Caco-2 (cell line): Measurements from ENCODE around the gene PDE7B. TPM values are rescaled to one million over a fixed set of nuclear protein-coding genes. Genes with fewer than 3 reads are reported as not detected.
"Not testable (repeated sequence)": the region's sequence is repeated elsewhere in the genome, so short reads cannot be mapped to it uniquely, and the experiment has no call there.

ENCODE experiments used
- BruUV-seq: library from RNA; stranded (reverse); fragments of 400-500 nt; replicated peaks from 2 replicates; lab custom pipeline; 2021; lab: Mats Ljungman, UMichigan
- CTCF ChIA-PET: fragments of 300-600 bp; sonication (Branson Sonifier 250); formaldehyde crosslinking; loops from one replicate; lab custom pipeline; 2022; ENCODE audit warnings: antibody characterized with exemption; lab: Charles Lee
- POLR2A ChIA-PET: fragments of 300-600 bp; sonication (Branson Sonifier 250); formaldehyde crosslinking; loops from one replicate; lab custom pipeline; 2022; ENCODE audit warnings: antibody characterized with exemption; lab: Charles Lee
- DNase-seq, 2 experiments: peaks; one replicate each; pipeline versions ENCODE4 v3.0.0 to v3.0.0-alpha.2; 2020 to 2022
- H3K27me3 ChIP-seq: replicated peaks from 2 replicates; pipeline ENCODE4 v1.6.0; 2011; ENCODE audit warnings: low read length; ENCODE audit not compliant: control insufficient read depth, insufficient read depth
- H3K36me3 ChIP-seq: 2 replicates; pipeline ENCODE4 v1.5.1; 2011; ENCODE audit warnings: low read length; ENCODE audit not compliant: control insufficient read depth, insufficient read depth
- H3K4me1 ChIP-seq: fragments of 250-450 bp; sonication (Bioruptor Pico); 2 replicates; pipeline ENCODE4 v1.5.1; 2020; ENCODE audit warnings: mild to moderate bottlenecking
- H3K4me3 ChIP-seq: 2 replicates; pipeline ENCODE4 v1.5.1; 2011; ENCODE audit warnings: low read depth, mild to moderate bottlenecking, control low read depth, low read length
- H3K9me3 ChIP-seq: fragments of 250-450 bp; sonication (Bioruptor Pico); 2 replicates; pipeline ENCODE4 v1.5.1; 2020; ENCODE audit warnings: mild to moderate bottlenecking, moderate library complexity
- H3K27ac Mint-ChIP-seq: one replicate; pipeline ENCODE4 v1.8.0; 2022; ENCODE audit warnings: mixed read lengths; ENCODE audit not compliant: unreplicated experiment
- H3K27me3 Mint-ChIP-seq: one replicate; pipeline ENCODE4 v1.8.0; 2022; ENCODE audit warnings: mixed read lengths; ENCODE audit not compliant: insufficient read depth, unreplicated experiment
- H3K36me3 Mint-ChIP-seq: one replicate; pipeline ENCODE4 v1.8.0; 2022; ENCODE audit warnings: mild to moderate bottlenecking, mixed read lengths; ENCODE audit not compliant: insufficient read depth, unreplicated experiment
- H3K4me1 Mint-ChIP-seq: one replicate; pipeline ENCODE4 v1.8.0; 2022; ENCODE audit warnings: low read depth, mixed read lengths; ENCODE audit not compliant: unreplicated experiment
- H3K4me3 Mint-ChIP-seq: one replicate; pipeline ENCODE4 v1.8.0; 2022; ENCODE audit warnings: mild to moderate bottlenecking, moderate library complexity, mixed read lengths; ENCODE audit not compliant: unreplicated experiment
- H3K9me3 Mint-ChIP-seq: one replicate; pipeline ENCODE4 v1.8.0; 2022; ENCODE audit warnings: mixed read lengths; ENCODE audit not compliant: unreplicated experiment
- CTCF ChIP-seq, 2 experiments: fragments of 200-600 bp in 1 of 2; IDR thresholded peaks; 1 replicate in 1 of 2; 2 replicates in 1 of 2; pipeline versions ENCODE4 v1.5.1 to v1.8.0; 2011 to 2022; ENCODE audit warnings: antibody characterized with exemption in 1 of 2, control low read depth in 1 of 2, inconsistent platforms in 1 of 2, low read depth in 1 of 2, low read length in 1 of 2, mild to moderate bottlenecking in 1 of 2, moderate library complexity in 1 of 2; ENCODE audit not compliant: insufficient read depth in 1 of 2, severe bottlenecking in 1 of 2, unreplicated experiment in 1 of 2
- intact Hi-C: fragments of 100-400 bp; cut with micrococcal nuclease; formaldehyde crosslinking; loops from one replicate; pipeline ENCODE4 v1.10.0; 2022; ENCODE audit not compliant: unreplicated experiment
- total RNA-seq: library from RNA; stranded (reverse); gene quantifications from 2 replicates; pipeline ENCODE4 v1.2.3, GENCODE V29; 2022

The PDE7B gene
- total RNA-seq, 1 experiment from 2014 or later: not detected

- Histone ChIP-seq H3K36me3 (no peaks in the 10 kb centered on the region), H3K4me3 (no peak overlapping the region), H3K9me3 (no peaks in the 10 kb centered on the region), H3K27me3 (no peaks in the 10 kb centered on the region), H3K4me1 (peaks cover 17% of the 10 kb centered on the region)
- no TSS peak for BruUV-seq
- intact Hi-C loops: no loop called here
- Mint-ChIP-seq H3K4me3 (no peak overlapping the region), H3K36me3 (no peaks in the 10 kb centered on the region), H3K27ac (no peak overlapping the region), H3K27me3 (no peaks in the 10 kb centered on the region), H3K9me3 (no peaks in the 10 kb centered on the region), H3K4me1 (peaks cover 7% of the 10 kb centered on the region)
- TF ChIP-seq CTCF (IDR thresholded peaks at IDR 0.05; ENCODE audit: insufficient read depth in 1 of 2, low read depth in 1 of 2, low read length in 1 of 2, severe bottlenecking in 1 of 2, unreplicated experiment in 1 of 2): no peak
- no peak for DNase-seq
- ChIA-PET CTCF (no interaction called here), POLR2A (no interaction called here)
These were observed 284.8 kb downstream of the PDE7B start for GRCh38 chr6:136136274-136136673.

GRCh38 chr6:136137008-136137692, 285.6 kb downstream of the PDE7B start:
- no TSS peak for BruUV-seq
- intact Hi-C loops: no loop called here
- ChIA-PET CTCF (no interaction called here), POLR2A (no interaction called here)
- Histone ChIP-seq H3K27me3 (no peaks in the 10 kb centered on the region), H3K9me3 (no peaks in the 10 kb centered on the region), H3K4me3 (no peak overlapping the region), H3K4me1 (peaks cover 17% of the 10 kb centered on the region), H3K36me3 (no peaks in the 10 kb centered on the region)
- H3K9me3 Mint-ChIP-seq: peaks cover 8% of the 10 kb centered on the region
- no peak for DNase-seq
- peaks cover 7% of the 10 kb centered on the region for H3K4me1 Mint-ChIP-seq
- H3K36me3 Mint-ChIP-seq: no peaks in the 10 kb centered on the region
- H3K27me3 Mint-ChIP-seq: no peaks in the 10 kb centered on the region
- H3K27ac Mint-ChIP-seq: no peak overlapping the region
- TF ChIP-seq CTCF (IDR thresholded peaks at IDR 0.05; ENCODE audit: insufficient read depth in 1 of 2, low read depth in 1 of 2, low read length in 1 of 2, severe bottlenecking in 1 of 2, unreplicated experiment in 1 of 2): no peak
- no peak overlapping the region for H3K4me3 Mint-ChIP-seq

GRCh38 chr6:136137739-136138402, 286.4 kb downstream of the PDE7B start:
- Histone ChIP-seq H3K36me3 (no peaks in the 10 kb centered on the region), H3K4me1 (peaks cover 17% of the 10 kb centered on the region), H3K9me3 (no peaks in the 10 kb centered on the region), H3K27me3 (no peaks in the 10 kb centered on the region), H3K4me3 (no peak overlapping the region)
- H3K9me3 Mint-ChIP-seq: peaks cover 10% of the 10 kb centered on the region
- BruUV-seq: no TSS peak
- H3K27ac Mint-ChIP-seq: peak overlapping the region; percentile 41
- H3K4me3 Mint-ChIP-seq: no peak overlapping the region
- ChIA-PET POLR2A (no interaction called here), CTCF (no interaction called here)
- H3K4me1 Mint-ChIP-seq: peaks cover 7% of the 10 kb centered on the region
- intact Hi-C loops: no loop called here
- H3K27me3 Mint-ChIP-seq: no peaks in the 10 kb centered on the region
- no peaks in the 10 kb centered on the region for H3K36me3 Mint-ChIP-seq
- no peak for TF ChIP-seq CTCF (IDR thresholded peaks at IDR 0.05; ENCODE audit: insufficient read depth in 1 of 2, low read depth in 1 of 2, low read length in 1 of 2, severe bottlenecking in 1 of 2, unreplicated experiment in 1 of 2)
- no peak for DNase-seq

GRCh38 chr6:136139111-136139510, 287.6 kb downstream of the PDE7B start:
- H3K4me1 Mint-ChIP-seq, DNase-seq, H3K4me3 ChIP-seq, H3K36me3 Mint-ChIP-seq, CTCF ChIA-PET, H3K4me3 Mint-ChIP-seq, BruUV-seq, H3K36me3 ChIP-seq, H3K27ac Mint-ChIP-seq, H3K9me3 ChIP-seq, H3K27me3 Mint-ChIP-seq, intact Hi-C loops, H3K27me3 ChIP-seq, POLR2A ChIA-PET: not testable (repeated sequence)
- peaks cover 17% of the 10 kb centered on the region for H3K4me1 ChIP-seq
- peaks cover 10% of the 10 kb centered on the region for H3K9me3 Mint-ChIP-seq
